Motor neuron (in vitro differentiated cells): ENCODE results near the gene AMN1. TPM values are rescaled to one million over a fixed set of nuclear protein-coding genes. Genes with fewer than 3 reads are reported as not detected.
"Not testable (repeated sequence)": the region's sequence is repeated elsewhere in the genome, so short reads cannot be mapped to it uniquely, and the experiment has no call there.

Source experiments
- ATAC-seq, 8 experiments: fragments of 200-7000 bp; cut with Tn5 transposase; replicated peaks in 6 of 8; 2 replicates each; pipeline ENCODE4 v1.8.0; 2021; ENCODE audit warnings: mild to moderate bottlenecking in 8 of 8, moderate library complexity in 8 of 8
- H3K27ac ChIP-seq, 2 donors: fragments of 250-450 bp; sonication (Bioruptor Pico); 2 replicates each; pipeline ENCODE4 v1.9.0; 2021; ENCODE audit warnings: antibody characterized with exemption in 2 of 2, mild to moderate bottlenecking in 2 of 2, moderate library complexity in 1 of 2
- H3K4me1 ChIP-seq, 2 donors: fragments of 250-450 bp; sonication (Bioruptor Pico); replicated peaks in 1 of 2; 2 replicates each; pipeline ENCODE4 v1.6.1; 2021; ENCODE audit warnings: antibody characterized with exemption in 2 of 2, mild to moderate bottlenecking in 2 of 2, moderate library complexity in 1 of 2
- H3K4me3 ChIP-seq, 5 donors: fragments of 250-450 bp; sonication (Bioruptor Pico); 2 replicates each; pipeline ENCODE4 v1.9.0; 2021; ENCODE audit warnings: antibody characterized with exemption in 5 of 5, mild to moderate bottlenecking in 5 of 5, moderate library complexity in 4 of 5
- WGBS, 10 experiments: fragments of 450-650 bp; shearing (Covaris generic); methylation state at CpG; one replicate each; pipeline ENCODE4 v1.0.0; 2022; 5-methylcytosine and 5-hydroxymethylcytosine counted together
- in situ Hi-C, 9 experiments: fragments of 400-800 bp; cut with MboI; loops; one replicate each; pipeline ENCODE4 v1.15.0; 2021; ENCODE audit warnings: low sequenced_read_pairs in 9 of 9, low pct_unique_long_range_greater_than_20kb in 2 of 9; ENCODE audit not compliant: unreplicated experiment in 9 of 9
- total RNA-seq, 8 experiments: library from RNA; unstranded; fragments of 300-600 nt; gene quantifications; 2 replicates each; pipeline versions ENCODE4 v1.2.3 to v1.2.4, GENCODE V29; 2022

The AMN1 gene
- total RNA-seq, 8 experiments from 2014 or later, result 4.1 to 48.8 (median 26.3) TPM

DNA sequence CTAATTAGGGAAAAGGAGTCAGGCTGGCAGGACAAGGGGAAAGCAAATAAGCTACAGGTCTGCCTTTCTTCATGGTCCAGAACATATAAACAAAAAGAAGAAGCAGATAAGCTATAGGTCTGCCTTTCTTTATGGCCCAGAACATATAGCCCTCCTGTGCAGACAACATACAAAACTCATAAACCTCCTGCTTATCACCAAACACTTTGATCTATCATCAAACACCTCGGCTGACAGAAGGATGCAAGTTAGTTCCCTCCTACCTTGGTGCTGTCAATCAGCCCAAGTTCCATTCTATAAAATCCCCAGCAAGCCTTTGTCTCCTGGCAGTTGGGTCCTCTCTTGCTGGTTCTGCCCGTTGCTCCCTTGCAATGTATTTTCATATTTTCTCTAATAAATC, 23.2 kb downstream of the AMN1 start:
- WGBS, 10 experiments, result 14 to 100% (median 83%) methylated on average over 1 of the region's 2 CpGs; no CpG with 5 or more reads in 5 of the 10 experiments
- in situ Hi-C loops, result no loop called here
- ATAC-seq, result no peak
- H3K27ac ChIP-seq, result no peak overlapping the region
- H3K4me3 ChIP-seq, result no peak overlapping the region
- no peaks in the 10 kb centered on the region for H3K4me1 ChIP-seq

DNA sequence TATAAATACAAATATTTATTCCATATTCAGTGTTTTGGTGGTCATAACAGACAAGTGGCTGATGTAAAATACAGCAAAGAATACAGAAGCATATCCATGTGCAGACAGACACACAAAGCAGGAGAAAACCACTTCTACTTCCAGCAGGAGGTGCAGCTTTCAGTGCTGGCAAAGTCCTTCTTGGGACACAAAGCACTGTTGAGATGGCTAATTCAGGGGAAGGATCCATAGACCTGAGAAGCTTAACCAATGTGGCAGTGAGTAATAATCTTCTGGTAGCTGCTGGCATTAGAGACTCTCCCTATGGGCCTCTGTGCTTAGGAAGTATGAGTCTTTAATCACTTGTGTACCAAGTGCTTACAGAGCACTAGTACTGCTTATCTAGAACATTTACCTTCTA, 26.8 kb downstream of the AMN1 start:
- no peaks in the 10 kb centered on the region for H3K4me1 ChIP-seq
- no peak overlapping the region for H3K27ac ChIP-seq
- peak in 1 of 8 experiments; percentile 15 for ATAC-seq
- H3K4me3 ChIP-seq, result no peak overlapping the region
- in situ Hi-C loops, result no loop called here

- 51 to 100% (median 87%) methylated on average over 1 to 3 of the region's 3 CpGs; no CpG with 5 or more reads in 1 of the 10 experiments for WGBS, 10 experiments
- not testable (repeated sequence) for H3K27ac ChIP-seq, ATAC-seq, H3K4me1 ChIP-seq, H3K4me3 ChIP-seq
- in situ Hi-C loops, result loop anchor here in 1 of 9 experiments (25.0 kb wide), 1 partner anchor 622 kb away; no protein-coding TSS in a partner anchor
Measured at GRCh38 chr12:31689921-31690320, 38.9 kb downstream of the AMN1 start.

- H3K27ac ChIP-seq, result no peak overlapping the region
- in situ Hi-C loops, result loop anchor here in 1 of 9 experiments (25.0 kb wide), 1 partner anchor 625 kb away; no protein-coding TSS in a partner anchor
Measured at GRCh38 chr12:31687101-31687527, 41.7 kb downstream of the AMN1 start.

GRCh38 chr12:31685801-31686200, 43.0 kb downstream of the AMN1 start:
- WGBS, 10 experiments, result 70 to 97% (median 93%) methylated on average over 2 to 3 of the region's 3 CpGs
- in situ Hi-C loops, result loop anchor here in 1 of 9 experiments (25.0 kb wide), 1 partner anchor 626 kb away; no protein-coding TSS in a partner anchor
- H3K4me3 ChIP-seq, result no peak overlapping the region
- no peak overlapping the region for H3K27ac ChIP-seq
- H3K4me1 ChIP-seq, result no peaks in the 10 kb centered on the region
- no peak for ATAC-seq

More at GRCh38 chr12:31687101-31687527, 41.7 kb downstream of the AMN1 start:
- no peak for ATAC-seq
- Histone ChIP-seq H3K4me1 (no peaks in the 10 kb centered on the region), H3K4me3 (no peak overlapping the region)
- 46 to 100% (median 97%) methylated on average over 1 to 3 of the region's 3 CpGs; no CpG with 5 or more reads in 1 of the 10 experiments for WGBS, 10 experiments

GRCh38 chr12:31682136-31682962, 46.5 kb downstream of the AMN1 start:
- H3K4me3 ChIP-seq, result no peak overlapping the region
- ATAC-seq, result peak in 6 of 8 experiments; percentile 19 to 82 (median 54)
- no peak overlapping the region for H3K27ac ChIP-seq
- no peaks in the 10 kb centered on the region for H3K4me1 ChIP-seq
- 19 to 88% (median 61%) methylated on average over 1 to 6 of the region's 10 CpGs; no CpG with 5 or more reads in 4 of the 10 experiments for WGBS, 10 experiments
- in situ Hi-C loops, result loop anchor here in 1 of 9 experiments (25.0 kb wide), 1 partner anchor 630 kb away; no protein-coding TSS in a partner anchor

GRCh38 chr12:31672521-31672920, 56.3 kb downstream of the AMN1 start:
- no peak overlapping the region for H3K4me3 ChIP-seq
- no peaks in the 10 kb centered on the region for H3K4me1 ChIP-seq
- ATAC-seq, result no peak
- H3K27ac ChIP-seq, result no peak overlapping the region
- 58 to 100% (median 92%) methylated on average over 1 to 4 of the region's 4 CpGs for WGBS, 10 experiments
- in situ Hi-C loops, result loop anchor here in 5 of 9 experiments (25.0 kb wide), 4 partner anchors 615 to 1015 kb away; partner anchors contain the start of gene DNM1L (in 1 of the 5)

- not testable (repeated sequence) for ATAC-seq, H3K4me3 ChIP-seq, H3K27ac ChIP-seq, H3K4me1 ChIP-seq
- 20 to 100% (median 90%) methylated on average over 1 to 2 of the region's 2 CpGs; no CpG with 5 or more reads in 3 of the 10 experiments for WGBS, 10 experiments
- in situ Hi-C loops, result loop anchor here in 5 of 9 experiments (25.0 kb wide), 4 partner anchors 618 to 1018 kb away; partner anchors contain the start of gene DNM1L (in 1 of the 5)
Measured at GRCh38 chr12:31669582-31669981, 59.2 kb downstream of the AMN1 start.

GRCh38 chr12:31669020-31669419, 59.8 kb downstream of the AMN1 start:
- in situ Hi-C loops, result loop anchor here in 5 of 9 experiments (25.0 kb wide), 4 partner anchors 618 to 1018 kb away; partner anchors contain the start of gene DNM1L (in 1 of the 5)
- ATAC-seq, result no peak
- H3K4me1 ChIP-seq, result no peaks in the 10 kb centered on the region
- H3K27ac ChIP-seq, result no peak overlapping the region
- no peak overlapping the region for H3K4me3 ChIP-seq

- Histone ChIP-seq H3K27ac (no peak overlapping the region), H3K4me3 (no peak overlapping the region), H3K4me1 (peaks cover 4% of the 10 kb centered on the region in 2 donors)
- no peak for ATAC-seq
- in situ Hi-C loops, result loop anchor here in 5 of 9 experiments (25.0 kb wide), 4 partner anchors 623 to 1023 kb away; partner anchors contain the start of gene DNM1L (in 1 of the 5)
- WGBS, 10 experiments, result 68 to 100% (median 81%) methylated on average over 4 to 6 of the region's 6 CpGs
Measured at GRCh38 chr12:31664038-31664437, 64.8 kb downstream of the AMN1 start.

DNA sequence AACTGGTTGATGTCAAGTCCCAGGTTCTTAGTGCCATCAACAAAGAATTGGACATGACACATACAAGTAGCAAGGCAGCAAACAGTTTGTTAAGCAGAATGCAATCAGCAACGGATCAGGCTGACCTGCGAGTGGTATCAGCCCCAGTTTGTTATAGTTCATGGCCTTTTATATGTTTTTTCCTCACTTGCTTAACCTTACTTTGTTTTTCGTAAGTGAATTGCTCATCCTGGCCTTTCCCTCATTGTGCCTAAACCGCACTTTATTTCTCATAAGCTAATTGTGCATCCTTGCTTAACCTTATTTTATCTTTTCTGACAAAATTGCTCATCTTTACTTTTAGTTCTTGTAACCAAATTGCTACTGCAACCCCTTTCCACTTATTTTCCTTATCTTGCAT, 65.2 kb downstream of the AMN1 start:
- H3K4me1 ChIP-seq, result peaks cover 4% of the 10 kb centered on the region in 2 donors
- in situ Hi-C loops, result loop anchor here in 5 of 9 experiments (25.0 kb wide), 4 partner anchors 624 to 1024 kb away; partner anchors contain the start of gene DNM1L (in 1 of the 5)
- no peak for ATAC-seq
- no peak overlapping the region for H3K4me3 ChIP-seq
- WGBS, 10 experiments, result 67 to 96% (median 80%) methylated on average over 1 to 4 of the region's 4 CpGs
- H3K27ac ChIP-seq, result no peak overlapping the region

DNA sequence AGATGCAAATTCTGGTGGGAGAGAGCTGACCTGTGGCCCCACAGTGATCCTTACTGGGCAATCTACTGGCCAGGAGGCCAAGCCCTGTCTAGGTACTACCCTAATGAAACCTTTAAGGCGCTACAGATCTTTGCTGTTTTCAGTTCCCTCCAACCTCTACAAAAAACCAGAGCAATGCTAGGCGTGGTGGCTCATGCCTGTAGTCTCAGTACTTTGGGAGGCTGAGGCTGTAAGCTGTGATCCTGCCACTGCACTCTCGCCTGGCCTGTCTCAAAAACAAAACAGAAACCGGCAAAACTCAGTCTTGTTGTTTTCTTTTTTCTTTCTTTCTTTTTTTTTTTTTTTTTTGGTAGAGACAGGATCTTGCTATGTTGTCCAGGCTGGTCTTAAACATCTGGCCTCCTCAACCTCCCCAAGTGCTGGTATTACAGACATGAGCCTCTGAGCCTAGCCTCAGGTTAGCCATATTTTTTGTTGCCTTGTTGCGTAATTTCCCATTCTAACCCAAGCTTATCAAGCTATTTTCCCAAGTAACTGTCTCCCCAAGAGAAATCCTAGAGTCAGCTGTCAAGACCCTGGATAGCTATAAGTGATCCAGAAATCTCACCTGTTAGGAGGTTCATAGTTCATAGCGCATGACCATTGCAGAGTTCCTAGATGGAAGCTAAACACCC, 66.5 kb downstream of the AMN1 start:
- Histone ChIP-seq H3K4me1 (peaks cover 4 to 7% of the 10 kb centered on the region in 2 donors), H3K27ac (no peak overlapping the region), H3K4me3 (no peak overlapping the region)
- in situ Hi-C loops, result loop anchor here in 5 of 9 experiments (25.0 kb wide), 4 partner anchors 625 to 1025 kb away; partner anchors contain the start of gene DNM1L (in 1 of the 5)
- WGBS, 10 experiments, result 80 to 100% (median 94%) methylated on average over 1 to 6 of the region's 6 CpGs; no CpG with 5 or more reads in 1 of the 10 experiments
- ATAC-seq, result no peak
